ENCODE data around the gene LENEP.

DNA sequence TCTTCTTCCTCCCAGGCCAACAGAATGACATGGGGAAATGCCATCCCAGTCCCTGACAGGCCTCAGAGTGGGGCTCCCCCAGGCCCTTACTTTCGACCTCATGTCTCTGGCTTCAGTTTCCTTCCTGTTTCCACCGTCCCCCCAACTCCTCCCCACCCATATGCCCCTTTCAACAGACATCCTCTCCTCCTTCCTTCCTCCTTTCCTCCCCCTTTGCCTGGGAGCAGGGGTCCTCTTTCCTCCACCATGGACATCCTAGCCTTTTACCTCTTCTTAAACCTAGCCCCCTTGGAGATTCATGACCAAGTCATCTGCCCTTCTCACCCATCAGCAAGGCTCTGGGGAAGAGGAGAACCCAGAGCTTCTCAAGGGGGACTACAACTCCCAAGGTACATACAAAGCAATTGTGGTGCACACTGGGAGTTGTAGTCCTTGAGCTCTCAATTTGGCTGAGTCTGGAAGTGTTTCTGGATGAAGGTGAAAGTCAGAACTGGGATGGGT is 13.3 kb downstream of the LENEP start:
- TF ChIP-seq POLR2AphosphoS5 (IDR thresholded peaks at IDR 0.05; ENCODE audit: low read depth, low read length) (no peak), POLR2A (IDR thresholded peaks at IDR 0.05; ENCODE audit: low read depth, low read length) (no peak), TAF1 (IDR thresholded peaks at IDR 0.05; ENCODE audit: low read depth, low read length) (no peak), PAX5 (IDR thresholded peaks at IDR 0.05; ENCODE audit: insufficient read depth, low read length, severe bottlenecking) (no peak), POU2F2 (IDR thresholded peaks at IDR 0.05; ENCODE audit: low read depth, low read length) (no peak)

Measured in GM12891 (cell line).